ENCODE data around the gene CPSF3. TPM values are rescaled to one million over a fixed set of nuclear protein-coding genes. Genes with fewer than 3 reads are reported as not detected.

The CPSF3 gene
- total RNA-seq, 2 experiments from 2014 or later: 13.2 to 13.8 TPM

DNA sequence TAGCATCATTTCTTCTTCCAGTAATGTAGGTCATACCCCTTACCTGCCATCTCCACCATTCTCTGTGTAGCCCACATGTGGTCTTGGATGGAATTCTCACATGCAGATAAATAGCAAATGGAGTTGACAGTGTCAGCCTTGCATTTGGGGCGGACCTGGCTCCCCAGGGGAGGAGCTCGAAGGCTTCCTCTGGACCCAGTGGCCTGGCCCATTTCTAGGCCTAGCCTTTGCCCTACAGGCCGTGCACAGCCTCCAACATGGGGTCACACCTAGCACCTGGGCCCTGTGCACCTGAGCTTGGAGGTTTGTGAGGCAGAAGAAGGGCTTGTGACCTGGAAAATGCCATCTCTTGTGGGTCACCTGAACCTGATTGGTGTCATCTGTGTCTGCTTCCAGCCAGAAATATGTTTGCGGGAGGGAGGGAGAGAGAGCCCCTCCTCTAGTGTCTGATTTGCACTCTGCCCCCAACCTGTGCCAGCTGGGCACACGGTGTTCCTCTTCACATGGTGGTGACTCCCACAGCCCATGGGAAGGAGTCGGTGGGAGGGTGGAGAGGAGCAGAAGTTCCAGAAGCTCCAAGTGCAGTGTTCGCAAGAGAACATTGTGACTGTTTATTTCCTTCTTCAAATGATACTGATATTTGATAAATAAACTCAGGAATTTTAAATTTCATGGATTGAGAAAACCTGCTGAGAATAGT is 33.2 kb upstream of the CPSF3 start:
- Mint-ChIP-seq H3K27me3 (no peaks in the 10 kb centered on the region), H3K4me3 (no peak overlapping the region), H3K36me3 (ENCODE audit: low read depth) (no peaks in the 10 kb centered on the region), H3K27ac (no peak overlapping the region), H3K9me3 (no peaks in the 10 kb centered on the region), H3K4me1 (ENCODE audit: low read depth) (no peaks in the 10 kb centered on the region)
- ChIA-PET POLR2A (no interaction called here), CTCF (no interaction called here)
- DNase-seq (no peak), ATAC-seq (ENCODE audit: poor library complexity) (no peak)
- intact Hi-C loops (cut with DNase I, micrococcal nuclease): no loop called here
- H3K27me3 ChIP-seq (ENCODE audit: control insufficient read depth in 1 of 2, insufficient read depth in 2 of 2, low read length in 2 of 2): no peaks in the 10 kb centered on the region
- H3K36me3 ChIP-seq (ENCODE audit: insufficient read depth, low read length): no peaks in the 10 kb centered on the region
- no peak overlapping the region for H3K27ac ChIP-seq (ENCODE audit: low read depth in 1 of 2, low read length in 2 of 2)
- no peak overlapping the region for H3K4me3 ChIP-seq (ENCODE audit: low read length)
- TF ChIP-seq CTCF (IDR thresholded peaks at IDR 0.05): no peak
- H3K4me1 ChIP-seq (ENCODE audit: insufficient read depth, low read length): no peaks in the 10 kb centered on the region
- no peaks in the 10 kb centered on the region for H3K9me3 ChIP-seq (ENCODE audit: control insufficient read depth in 1 of 2, insufficient read depth in 1 of 2, low read length in 2 of 2)

- ChIA-PET CTCF (no interaction called here), POLR2A (no interaction called here)
- Mint-ChIP-seq H3K36me3 (ENCODE audit: low read depth) (no peaks in the 10 kb centered on the region), H3K4me1 (ENCODE audit: low read depth) (no peaks in the 10 kb centered on the region), H3K9me3 (no peaks in the 10 kb centered on the region), H3K27ac (no peak overlapping the region), H3K27me3 (no peaks in the 10 kb centered on the region), H3K4me3 (no peak overlapping the region)
- H3K27me3 ChIP-seq (ENCODE audit: control insufficient read depth in 1 of 2, insufficient read depth in 2 of 2, low read length in 2 of 2): no peaks in the 10 kb centered on the region
- intact Hi-C loops (cut with DNase I, micrococcal nuclease): no loop called here
- H3K9me3 ChIP-seq (ENCODE audit: control insufficient read depth in 1 of 2, insufficient read depth in 1 of 2, low read length in 2 of 2): no peaks in the 10 kb centered on the region
- H3K4me3 ChIP-seq (ENCODE audit: low read length): no peak overlapping the region
- H3K4me1 ChIP-seq (ENCODE audit: insufficient read depth, low read length): no peaks in the 10 kb centered on the region
- no peaks in the 10 kb centered on the region for H3K36me3 ChIP-seq (ENCODE audit: insufficient read depth, low read length)
- DNase-seq: no peak
- no peak overlapping the region for H3K27ac ChIP-seq (ENCODE audit: low read depth in 1 of 2, low read length in 2 of 2)
- TF ChIP-seq CTCF (IDR thresholded peaks at IDR 0.05): no peak
- no peak for ATAC-seq (ENCODE audit: poor library complexity)
Observed at GRCh38 chr2:9390991-9391390, 32.5 kb upstream of the CPSF3 start.

GRCh38 chr2:9391961-9392720 is 31.3 kb upstream of the CPSF3 start:
- CTCF ChIA-PET: no interaction called here
- intact Hi-C loops (cut with DNase I, micrococcal nuclease): no loop called here

More at GRCh38 chr2:9391961-9392720, 31.3 kb upstream of the CPSF3 start:
- POLR2A ChIA-PET: no interaction called here
- no peaks in the 10 kb centered on the region for H3K27me3 ChIP-seq (ENCODE audit: control insufficient read depth in 1 of 2, insufficient read depth in 2 of 2, low read length in 2 of 2)
- no peak for DNase-seq
- H3K36me3 ChIP-seq (ENCODE audit: insufficient read depth, low read length): no peaks in the 10 kb centered on the region
- TF ChIP-seq CTCF (IDR thresholded peaks at IDR 0.05): no peak
- ATAC-seq (ENCODE audit: poor library complexity): no peak
- H3K4me3 ChIP-seq (ENCODE audit: low read length): no peak overlapping the region
- no peaks in the 10 kb centered on the region for H3K4me1 Mint-ChIP-seq (ENCODE audit: low read depth)
- no peak overlapping the region for H3K27ac ChIP-seq (ENCODE audit: low read depth in 1 of 2, low read length in 2 of 2)
- H3K9me3 ChIP-seq (ENCODE audit: control insufficient read depth in 1 of 2, insufficient read depth in 1 of 2, low read length in 2 of 2): no peaks in the 10 kb centered on the region
- no peak overlapping the region for H3K4me3 Mint-ChIP-seq
- H3K36me3 Mint-ChIP-seq (ENCODE audit: low read depth): no peaks in the 10 kb centered on the region
- no peak overlapping the region for H3K27ac Mint-ChIP-seq
- no peaks in the 10 kb centered on the region for H3K4me1 ChIP-seq (ENCODE audit: insufficient read depth, low read length)
- no peaks in the 10 kb centered on the region for H3K27me3 Mint-ChIP-seq
- no peaks in the 10 kb centered on the region for H3K9me3 Mint-ChIP-seq

All from CD4-positive, alpha-beta T cell (primary cell).